Lung microvascular endothelial cell (primary cell): ENCODE results near the gene GCHFR. TPM values are rescaled to one million over a fixed set of nuclear protein-coding genes. Genes with fewer than 3 reads are reported as not detected.

Source experiments
- DNase-seq, 2 donors: peaks; one replicate each; pipeline versions ENCODE4 v3.0.0 to v3.0.0-alpha.2; 2010; ENCODE audit warnings: low read depth in 2 of 2
- total RNA-seq: library from RNA; depleted of rRNA; stranded (reverse); fragments of >200 nt; gene quantifications from 2 replicates; pipeline ENCODE4 v1.2.1, GENCODE V29; 2014

Gene GCHFR
- total RNA-seq, 1 donor from 2014 or later: 17.5 TPM

DNA sequence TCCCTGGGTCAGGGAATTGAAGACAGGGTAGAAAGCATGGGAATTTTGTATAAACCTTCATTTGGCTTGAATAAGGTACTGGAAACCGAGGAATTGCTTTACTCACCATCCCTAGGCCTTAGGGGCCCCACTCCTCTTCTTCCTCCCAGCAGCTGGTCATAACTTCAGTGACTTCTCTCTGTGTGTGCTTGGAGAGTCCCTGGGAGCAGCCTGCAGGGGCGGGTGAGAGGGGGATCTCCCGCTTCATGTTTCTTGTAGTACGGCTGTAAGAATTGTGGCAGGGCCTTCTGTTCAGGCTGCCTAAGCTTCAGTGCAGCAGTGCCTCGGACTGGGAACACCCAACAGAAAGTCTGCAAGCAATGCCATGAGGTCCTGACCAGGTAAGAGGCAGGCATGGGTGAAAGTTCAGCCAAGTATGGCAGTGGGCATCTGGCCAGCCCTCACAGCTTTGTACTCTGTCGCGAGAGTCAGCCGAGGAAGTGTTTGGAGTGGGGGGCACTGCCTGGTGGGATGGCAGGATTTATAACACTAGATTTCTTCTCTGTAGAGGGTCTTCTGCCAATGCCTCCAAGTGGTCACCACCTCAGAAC, 45.1 kb downstream of the GCHFR start:
- no peak for DNase-seq

DNA sequence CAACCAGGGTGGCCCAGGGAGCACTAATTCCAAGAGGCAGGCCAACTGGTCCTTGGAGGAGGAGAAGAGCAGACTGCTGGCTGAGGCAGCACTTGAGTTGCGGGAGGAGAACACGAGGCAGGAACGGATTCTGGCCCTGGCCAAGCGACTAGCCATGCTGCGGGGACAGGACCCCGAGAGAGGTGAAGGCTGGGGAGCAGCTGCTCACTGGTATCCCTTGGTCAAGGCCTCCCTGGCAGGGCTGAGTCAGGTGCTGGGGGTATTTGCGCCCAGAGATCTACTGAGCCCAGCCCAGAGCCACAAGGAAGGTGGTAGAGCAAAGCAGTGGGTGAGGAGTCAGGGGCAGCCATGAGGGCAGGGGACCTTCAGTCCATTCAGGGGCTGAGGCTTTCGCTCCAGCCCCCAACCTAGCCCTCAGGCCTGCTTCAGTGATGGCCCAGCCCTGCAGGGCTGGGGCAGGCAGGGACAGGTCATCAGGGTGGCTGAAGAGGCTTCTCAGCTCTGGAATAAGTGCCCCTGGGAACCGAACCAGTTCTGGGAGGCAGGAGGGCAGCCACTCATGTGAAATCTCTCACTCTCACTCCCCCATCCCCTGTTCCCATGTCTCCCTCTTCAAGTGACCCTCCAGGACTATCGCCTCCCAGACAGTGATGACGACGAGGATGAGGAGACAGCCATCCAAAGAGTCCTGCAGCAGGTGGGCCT, 49.0 kb downstream of the GCHFR start:
- no peak for DNase-seq

DNA sequence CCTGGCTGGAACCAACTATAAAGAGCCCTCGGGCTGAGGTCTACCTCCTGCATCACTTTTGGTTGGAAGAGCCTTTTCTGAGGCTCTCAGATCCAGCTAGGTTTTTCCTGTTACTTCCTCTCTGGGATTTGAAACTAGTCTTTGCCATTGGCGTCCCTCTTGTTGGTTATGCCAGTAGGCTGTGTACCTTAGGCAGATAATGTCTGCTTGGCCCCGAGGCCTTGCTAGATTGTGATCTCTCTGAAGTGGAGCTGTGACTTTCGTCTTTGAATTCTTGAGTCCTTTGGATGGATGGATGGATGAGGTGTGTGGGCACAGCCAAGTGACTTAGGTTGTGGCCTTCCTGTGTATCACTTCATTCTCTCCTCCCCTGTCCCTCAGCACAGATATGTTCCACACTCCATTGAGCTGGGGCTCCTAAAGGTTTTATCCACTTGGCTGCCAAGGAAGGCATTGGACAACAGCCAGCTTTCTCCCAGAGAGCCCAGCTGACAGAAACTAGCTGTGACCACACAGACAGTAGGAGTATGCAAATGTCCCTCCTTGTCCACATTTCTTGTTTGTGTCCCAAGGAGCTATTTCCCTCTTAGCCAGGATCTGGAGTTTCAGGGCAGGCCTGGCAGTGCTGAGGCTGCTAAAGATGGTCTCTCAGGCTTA, 51.3 kb downstream of the GCHFR start:
- DNase-seq: no peak

Other genes with a start within 250 kb of the GCHFR start
- gene CCDC32, start 199.0 kb upstream of the GCHFR start, total RNA-seq: 14.4 and 16.1 TPM in 2 replicates
- 7.4 and 10.1 TPM in 2 replicates for gene RPUSD2, start 194.8 kb upstream of the GCHFR start, total RNA-seq
- 2.0 and 7.6 TPM in 2 replicates for gene KNL1, start 169.8 kb upstream of the GCHFR start, total RNA-seq
- gene RAD51, start 68.9 kb upstream of the GCHFR start, total RNA-seq: 1.6 and 4.1 TPM in 2 replicates
- gene RMDN3, start 8.8 kb upstream of the GCHFR start, total RNA-seq: 14.2 and 28.6 TPM in 2 replicates
- 0.22 and 0.40 TPM in 2 replicates for gene C15orf62, start 5.9 kb downstream of the GCHFR start, total RNA-seq
- 18.1 and 21.4 TPM in 2 replicates for gene ZFYVE19, start 43.0 kb downstream of the GCHFR start, total RNA-seq
- gene DNAJC17, start 43.4 kb downstream of the GCHFR start, total RNA-seq: 13.5 and 14.3 TPM in 2 replicates
- not detected in 2 replicates for gene PPP1R14D, start 64.6 kb downstream of the GCHFR start, total RNA-seq
- 0.40 and 0.65 TPM in 2 replicates for gene SPINT1, start 80.0 kb downstream of the GCHFR start, total RNA-seq
- not detected in 2 replicates for gene RHOV, start 110.2 kb downstream of the GCHFR start, total RNA-seq
- gene VPS18, start 130.4 kb downstream of the GCHFR start, total RNA-seq: 32.9 and 41.5 TPM in 2 replicates
- gene DLL4, start 165.3 kb downstream of the GCHFR start, total RNA-seq: 48.0 and 75.2 TPM in 2 replicates
- gene CHAC1, start 189.4 kb downstream of the GCHFR start, total RNA-seq: 2.4 and 4.8 TPM in 2 replicates